ENCODE measurements around the gene EIF3D.

The EIF3D gene

GRCh38 chr22:36465232-36466021 lies 63.5 kb downstream of the EIF3D start:
- DNase-seq, result no peak

- no peak for DNase-seq
Observed at GRCh38 chr22:36464715-36465231, 64.2 kb downstream of the EIF3D start.

- no peak for DNase-seq
Observed at GRCh38 chr22:36463783-36464184, 65.2 kb downstream of the EIF3D start.

- DNase-seq, result no peak
Observed at GRCh38 chr22:36461665-36462649, 67.0 kb downstream of the EIF3D start.

Measured in SHP77 (cell line).